Measurements from ENCODE around the gene RAB8A.
"Not testable (repeated sequence)": the region's sequence is repeated elsewhere in the genome, so short reads cannot be mapped to it uniquely, and the experiment has no call there.

The RAB8A gene

DNA sequence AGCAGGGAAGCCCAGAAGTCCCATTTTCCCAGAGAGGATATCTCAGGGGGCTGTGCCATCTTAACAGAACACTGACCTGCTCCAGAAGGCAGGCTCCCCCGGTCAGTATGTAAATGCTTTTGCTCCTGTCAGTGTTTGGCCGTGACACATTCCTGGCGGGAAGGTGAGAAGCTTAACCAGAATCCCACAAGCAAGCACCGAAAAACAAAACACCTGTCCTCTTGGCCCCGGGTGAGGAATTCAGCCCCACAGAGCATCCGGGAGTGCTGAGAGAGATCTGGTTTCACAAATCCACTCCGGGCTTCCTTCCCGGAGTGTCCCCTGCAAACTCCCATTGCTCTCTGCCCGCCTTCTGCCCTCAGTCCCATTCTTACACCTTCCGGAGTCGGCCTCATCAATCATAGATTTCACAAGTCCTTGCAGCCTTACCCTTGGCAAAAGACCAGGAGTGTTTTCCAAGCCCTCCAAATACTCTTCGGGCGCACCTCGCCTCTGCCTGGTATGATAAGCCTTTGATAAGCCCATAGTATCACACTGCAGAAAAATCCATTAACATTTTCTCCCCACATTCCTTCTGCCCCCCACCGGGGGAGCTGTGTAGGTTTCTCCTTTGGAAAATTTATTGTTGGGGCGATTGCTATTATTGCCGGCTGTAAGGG, 23.2 kb upstream of the RAB8A start:
- H3K4me1 Mint-ChIP-seq (ENCODE audit: low read depth in 2 of 2): peaks cover 18 to 25% of the 10 kb centered on the region in 2 donors
- H3K36me3 Mint-ChIP-seq (ENCODE audit: insufficient read depth): peaks cover 100% of the 10 kb centered on the region
- peak overlapping the region in 1 of 2 donors; percentile 59 for H3K27ac Mint-ChIP-seq
- H3K4me3 Mint-ChIP-seq: no peak overlapping the region
- ATAC-seq (replicated peaks): no peak
- no peaks in the 10 kb centered on the region for H3K9me3 Mint-ChIP-seq
- DNase-seq: no peak
- H3K27me3 Mint-ChIP-seq: no peaks in the 10 kb centered on the region

- DNase-seq (no peak), ATAC-seq (replicated peaks) (no peak)
- H3K9me3 Mint-ChIP-seq: no peaks in the 10 kb centered on the region
- peaks cover 100% of the 10 kb centered on the region for H3K36me3 Mint-ChIP-seq (ENCODE audit: insufficient read depth)
- peak overlapping the region; percentile 59 to 64 for H3K27ac Mint-ChIP-seq
- H3K27me3 Mint-ChIP-seq: no peaks in the 10 kb centered on the region
- H3K4me3 Mint-ChIP-seq: no peak overlapping the region
- peaks cover 18 to 23% of the 10 kb centered on the region in 2 donors for H3K4me1 Mint-ChIP-seq (ENCODE audit: low read depth in 2 of 2)
Observed at GRCh38 chr19:16089010-16089846, 22.5 kb upstream of the RAB8A start.

- no peak for ATAC-seq (replicated peaks)
- Mint-ChIP-seq H3K27ac (peak overlapping the region; percentile 29 to 76), H3K4me1 (ENCODE audit: low read depth in 2 of 2) (peaks cover 4 to 9% of the 10 kb centered on the region in 2 donors), H3K9me3 (no peaks in the 10 kb centered on the region), H3K27me3 (no peaks in the 10 kb centered on the region), H3K4me3 (no peak overlapping the region), H3K36me3 (ENCODE audit: insufficient read depth) (peaks cover 100% of the 10 kb centered on the region)
- no peak for DNase-seq
Observed at GRCh38 chr19:16091546-16092475, 19.9 kb upstream of the RAB8A start.

- Mint-ChIP-seq H3K36me3 (ENCODE audit: insufficient read depth) (peaks cover 100% of the 10 kb centered on the region), H3K4me3 (no peak overlapping the region), H3K9me3 (no peaks in the 10 kb centered on the region), H3K4me1 (ENCODE audit: low read depth in 2 of 2) (peaks cover 6 to 13% of the 10 kb centered on the region in 2 donors), H3K27ac (peak overlapping the region; percentile 33 to 74), H3K27me3 (no peaks in the 10 kb centered on the region)
- DNase-seq (no peak), ATAC-seq (replicated peaks) (no peak)
Observed at GRCh38 chr19:16094360-16095070, 17.2 kb upstream of the RAB8A start.

- peak overlapping the region; percentile 33 to 74 for H3K27ac Mint-ChIP-seq
- H3K9me3 Mint-ChIP-seq: no peaks in the 10 kb centered on the region
- ATAC-seq (replicated peaks) (no peak), DNase-seq (no peak)
- peaks cover 100% of the 10 kb centered on the region for H3K36me3 Mint-ChIP-seq (ENCODE audit: insufficient read depth)
- peaks cover 7 to 12% of the 10 kb centered on the region in 2 donors for H3K4me1 Mint-ChIP-seq (ENCODE audit: low read depth in 2 of 2)
- no peak overlapping the region for H3K4me3 Mint-ChIP-seq
- H3K27me3 Mint-ChIP-seq: no peaks in the 10 kb centered on the region
Observed at GRCh38 chr19:16095071-16095571, 16.6 kb upstream of the RAB8A start.

- Mint-ChIP-seq H3K4me1 (ENCODE audit: low read depth in 2 of 2) (peaks cover 10 to 12% of the 10 kb centered on the region in 2 donors), H3K4me3 (no peak overlapping the region), H3K27ac (peak overlapping the region in 1 of 2 donors; percentile 15), H3K9me3 (no peaks in the 10 kb centered on the region), H3K36me3 (ENCODE audit: insufficient read depth) (peaks cover 100% of the 10 kb centered on the region), H3K27me3 (no peaks in the 10 kb centered on the region)
- ATAC-seq (replicated peaks) (no peak), DNase-seq (no peak)
Observed at GRCh38 chr19:16096280-16096855, 15.3 kb upstream of the RAB8A start.

DNA sequence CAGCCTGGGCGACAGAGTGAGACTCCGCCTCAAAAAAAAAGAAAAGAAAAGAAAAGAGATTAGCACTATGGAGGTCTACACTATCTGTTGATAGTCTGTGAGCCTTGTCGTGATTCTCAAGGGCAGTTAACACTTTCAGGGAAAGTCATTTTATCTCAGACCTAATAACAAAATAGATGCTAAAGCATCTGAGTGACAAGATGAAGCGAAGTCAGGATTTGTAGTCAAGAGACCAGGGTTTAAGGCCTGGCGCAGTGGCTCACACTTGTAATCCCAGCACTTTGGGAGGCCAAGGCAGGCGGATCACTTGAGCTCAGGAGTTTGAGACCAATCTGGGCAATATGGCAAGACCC, 13.3 kb upstream of the RAB8A start:
- no peak for DNase-seq
- peak overlapping the region; percentile 56 to 80 for H3K27ac Mint-ChIP-seq
- no peak for ATAC-seq (replicated peaks)
- no peak overlapping the region for H3K4me3 Mint-ChIP-seq
- H3K36me3 Mint-ChIP-seq (ENCODE audit: insufficient read depth): peaks cover 100% of the 10 kb centered on the region
- no peaks in the 10 kb centered on the region for H3K9me3 Mint-ChIP-seq
- H3K27me3 Mint-ChIP-seq: no peaks in the 10 kb centered on the region
- H3K4me1 Mint-ChIP-seq (ENCODE audit: low read depth in 2 of 2): peaks cover 10 to 11% of the 10 kb centered on the region in 2 donors

DNA sequence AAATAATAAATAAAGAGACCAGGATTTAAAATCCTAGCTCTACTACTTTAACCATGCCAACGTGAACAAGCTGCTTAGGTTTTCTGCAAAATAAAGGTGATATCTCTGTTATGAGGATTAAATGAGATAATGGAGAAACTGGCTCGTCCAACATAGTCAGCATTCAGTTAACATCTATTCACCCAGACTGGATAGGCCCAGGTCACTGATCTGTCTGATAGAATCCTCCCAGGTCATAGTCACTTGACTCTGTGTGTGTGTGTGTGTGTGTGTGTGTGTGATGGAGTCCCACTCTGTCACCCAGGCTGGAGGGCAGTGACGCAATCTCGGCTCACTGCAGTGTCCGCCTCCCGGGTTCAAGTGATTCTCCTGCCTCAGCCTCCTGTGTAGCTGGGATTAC, 12.9 kb upstream of the RAB8A start:
- Mint-ChIP-seq H3K4me1 (ENCODE audit: low read depth in 2 of 2) (peaks cover 10 to 11% of the 10 kb centered on the region in 2 donors), H3K27ac (peak overlapping the region in 1 of 2 donors; percentile 80), H3K27me3 (no peaks in the 10 kb centered on the region), H3K36me3 (ENCODE audit: insufficient read depth) (peaks cover 100% of the 10 kb centered on the region), H3K4me3 (no peak overlapping the region), H3K9me3 (no peaks in the 10 kb centered on the region)
- DNase-seq (no peak), ATAC-seq (replicated peaks) (no peak)

DNA sequence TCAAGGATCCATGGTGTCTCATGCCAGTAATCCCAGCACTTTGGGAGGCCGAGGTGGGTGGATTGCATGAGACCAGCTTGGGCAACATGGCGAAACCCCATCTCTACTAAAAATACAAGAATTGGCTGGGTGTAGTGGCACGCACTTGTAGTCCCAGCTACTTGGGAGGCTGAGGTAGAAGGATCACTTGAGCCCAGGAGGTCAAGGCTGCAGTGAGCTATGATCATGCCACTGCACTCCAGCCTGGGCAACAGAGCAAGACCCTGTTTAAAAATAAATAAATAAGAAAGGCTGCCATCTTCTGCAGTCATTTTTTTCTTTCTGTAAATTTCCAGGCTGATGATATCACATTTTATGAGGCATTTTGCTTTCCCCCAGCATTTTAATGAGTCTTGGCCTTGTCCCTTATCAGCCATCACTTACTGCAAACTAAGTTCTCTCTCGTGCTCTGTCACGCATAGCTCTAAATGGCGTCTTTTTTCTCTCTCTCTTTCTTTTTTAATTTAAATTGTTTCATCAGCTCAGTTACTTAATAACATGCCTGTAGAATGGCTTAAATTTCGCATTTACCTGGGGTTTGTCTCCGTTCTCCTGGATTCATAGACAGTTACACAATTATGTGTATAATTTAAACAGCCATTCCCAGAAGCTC, 12.2 kb upstream of the RAB8A start:
- not testable (repeated sequence) for H3K9me3 Mint-ChIP-seq; H3K4me3 Mint-ChIP-seq; ATAC-seq (replicated peaks); H3K27me3 Mint-ChIP-seq; DNase-seq
- Mint-ChIP-seq H3K4me1 (ENCODE audit: low read depth in 2 of 2) (peaks cover 10 to 11% of the 10 kb centered on the region in 2 donors), H3K36me3 (ENCODE audit: insufficient read depth) (peaks cover 100% of the 10 kb centered on the region), H3K27ac (peak overlapping the region; percentile 46 to 52)

DNA sequence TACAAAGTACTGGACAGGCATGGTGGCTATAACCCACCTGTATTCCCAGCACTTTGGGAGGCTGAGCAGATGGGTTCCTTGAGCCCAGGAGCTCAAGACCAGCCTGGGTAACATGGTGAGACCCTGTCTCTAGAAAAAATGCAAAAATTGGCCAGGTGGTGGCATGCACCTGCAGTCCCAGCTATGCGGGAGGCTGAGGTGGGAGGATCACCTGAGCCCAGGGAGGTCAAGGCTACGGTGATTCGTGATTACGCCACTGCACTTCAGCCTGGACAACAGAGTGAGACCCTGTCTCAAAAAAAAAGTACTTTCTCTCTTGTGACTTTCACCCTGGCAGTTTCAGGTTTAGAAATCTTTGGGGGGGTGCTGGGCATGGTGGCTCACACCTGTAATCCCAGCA, 11.2 kb upstream of the RAB8A start:
- no peak overlapping the region for H3K27ac Mint-ChIP-seq
- no peaks in the 10 kb centered on the region for H3K27me3 Mint-ChIP-seq
- DNase-seq: no peak
- H3K4me1 Mint-ChIP-seq (ENCODE audit: low read depth in 2 of 2): peaks cover 6 to 10% of the 10 kb centered on the region in 2 donors
- no peaks in the 10 kb centered on the region for H3K9me3 Mint-ChIP-seq
- no peak for ATAC-seq (replicated peaks)
- H3K4me3 Mint-ChIP-seq: no peak overlapping the region
- H3K36me3 Mint-ChIP-seq (ENCODE audit: insufficient read depth): peaks cover 90% of the 10 kb centered on the region

DNA sequence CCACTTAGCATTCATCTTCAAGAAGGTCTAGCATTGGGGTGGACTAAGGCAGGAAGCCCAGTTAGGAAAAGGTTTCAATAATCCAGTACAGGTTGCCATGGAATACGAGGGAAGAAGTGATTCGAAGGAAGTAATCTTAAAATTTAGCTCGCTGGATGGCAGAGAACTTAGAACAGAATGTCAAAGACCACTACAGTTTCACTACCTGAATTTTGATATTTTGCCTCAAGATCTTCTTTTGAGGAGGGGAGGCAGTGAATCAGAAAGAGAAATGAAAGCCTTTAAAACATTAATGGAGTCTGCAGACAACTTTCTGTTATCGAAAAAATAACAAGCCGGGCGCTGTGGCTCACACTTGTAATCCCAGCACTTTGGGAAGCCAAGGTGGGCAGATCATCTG, 7.0 kb upstream of the RAB8A start:
- Mint-ChIP-seq H3K4me3 (no peak overlapping the region), H3K36me3 (ENCODE audit: insufficient read depth) (peaks cover 52% of the 10 kb centered on the region), H3K27me3 (no peaks in the 10 kb centered on the region), H3K4me1 (ENCODE audit: low read depth in 2 of 2) (peaks cover 0 to 4% of the 10 kb centered on the region in 2 donors), H3K9me3 (no peaks in the 10 kb centered on the region), H3K27ac (peak overlapping the region in 1 of 2 donors; percentile 44)
- no peak for ATAC-seq (replicated peaks)
- DNase-seq: no peak

DNA sequence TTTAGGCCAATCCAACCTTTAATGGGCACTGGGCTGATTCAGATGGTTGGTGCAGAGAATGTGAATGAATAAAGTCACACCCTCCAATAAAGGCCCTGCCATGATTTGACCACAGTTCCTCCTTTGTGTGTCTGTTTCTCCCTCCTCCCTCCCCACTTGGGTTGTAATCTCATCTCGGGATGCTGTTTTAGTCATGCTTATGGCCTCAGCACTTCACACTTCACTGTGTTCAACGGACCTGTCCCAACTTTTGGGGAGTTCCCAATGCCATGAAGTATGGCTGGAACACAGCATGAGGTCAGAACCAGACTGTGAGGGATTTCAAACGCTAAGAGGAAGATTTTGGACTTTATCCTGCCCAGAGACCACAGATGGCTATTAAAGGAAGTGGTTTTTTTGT, 5.6 kb upstream of the RAB8A start:
- DNase-seq (no peak), ATAC-seq (replicated peaks) (peak; percentile 30)
- Mint-ChIP-seq H3K4me1 (ENCODE audit: low read depth in 2 of 2) (peaks cover under 1 to 2% of the 10 kb centered on the region in 2 donors), H3K27ac (no peak overlapping the region), H3K9me3 (no peaks in the 10 kb centered on the region), H3K36me3 (ENCODE audit: insufficient read depth) (peaks cover 41% of the 10 kb centered on the region), H3K4me3 (no peak overlapping the region), H3K27me3 (no peaks in the 10 kb centered on the region)
